NCI-H2171 treated with DMSO at 0.1 percent for 48 hours (cell line): Measurements from ENCODE around the gene B4GALT6.

Experiments
- DNase-seq: peaks from one replicate; lab custom pipeline; 2025; lab: John Stamatoyannopoulos, UW

Gene B4GALT6

DNA sequence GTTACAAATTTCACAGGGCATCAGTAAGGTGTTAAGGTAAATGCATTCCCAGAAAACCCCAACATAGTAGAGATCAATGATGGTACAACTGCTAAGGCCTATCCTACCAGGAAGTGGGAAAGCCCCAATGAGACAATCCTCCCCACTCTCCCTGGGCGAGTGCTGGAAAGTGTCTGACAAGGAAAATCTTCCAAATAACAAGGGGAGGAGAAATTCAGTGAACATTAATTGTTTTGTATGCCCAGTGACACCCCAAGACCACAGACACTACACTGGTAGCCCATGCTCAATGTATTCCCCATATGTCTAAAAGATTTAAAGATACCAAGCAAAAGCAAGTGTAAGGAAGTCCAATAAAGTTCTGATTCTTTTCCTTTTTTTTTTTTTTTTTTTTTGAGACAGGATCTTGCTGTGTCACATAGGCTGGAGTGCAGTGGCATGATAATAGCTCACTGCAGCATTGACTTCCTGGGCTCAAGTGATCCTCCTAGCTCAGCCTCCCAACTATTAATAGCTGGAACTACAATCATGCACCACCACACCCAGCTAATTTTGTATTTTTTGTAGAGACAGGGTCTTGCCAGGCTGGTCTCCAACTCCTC lies 24.7 kb downstream of the B4GALT6 start:
- no peak for DNase-seq

DNA sequence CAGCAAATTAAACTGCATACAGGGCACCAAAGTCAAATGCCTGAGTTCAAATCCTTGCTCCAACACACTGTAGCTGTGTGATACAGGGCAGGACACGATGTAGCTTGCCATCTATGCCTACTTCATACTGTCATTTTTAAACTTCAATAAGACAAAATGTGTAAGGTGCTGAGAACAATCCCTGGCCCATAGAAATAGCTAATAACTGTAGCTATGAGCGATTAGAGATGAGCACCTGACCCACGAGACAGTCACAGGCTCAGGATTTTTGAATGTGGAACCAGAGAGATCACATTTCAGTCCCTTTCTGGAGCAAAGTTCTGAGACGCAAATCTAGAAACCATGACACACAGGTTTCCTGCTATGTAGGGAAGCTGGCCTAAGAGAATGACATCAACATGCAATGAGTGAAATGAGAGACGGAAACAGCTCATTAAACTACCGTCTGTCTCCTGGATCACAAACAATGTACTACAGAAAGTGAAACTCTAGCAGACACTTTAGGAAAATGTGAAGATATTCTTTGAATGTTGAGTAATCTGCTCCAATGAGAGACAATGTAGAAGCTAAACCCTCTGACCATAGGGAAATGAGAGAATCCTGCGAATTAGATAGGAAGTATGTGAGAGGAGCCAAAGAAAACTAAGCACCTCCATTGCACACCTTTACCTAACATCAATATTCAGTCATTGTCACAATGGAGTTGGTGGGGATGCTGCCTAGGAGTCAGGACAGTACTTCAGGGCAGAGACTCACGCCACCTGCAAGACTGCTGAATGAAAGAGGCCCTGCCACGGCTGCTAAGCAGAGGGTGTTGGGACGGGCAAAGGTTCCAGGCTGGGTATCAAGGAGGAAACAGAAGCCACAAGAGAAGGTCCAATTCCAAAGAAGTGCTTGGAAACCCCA lies 25.5 kb downstream of the B4GALT6 start:
- DNase-seq = peak; percentile 77

DNA sequence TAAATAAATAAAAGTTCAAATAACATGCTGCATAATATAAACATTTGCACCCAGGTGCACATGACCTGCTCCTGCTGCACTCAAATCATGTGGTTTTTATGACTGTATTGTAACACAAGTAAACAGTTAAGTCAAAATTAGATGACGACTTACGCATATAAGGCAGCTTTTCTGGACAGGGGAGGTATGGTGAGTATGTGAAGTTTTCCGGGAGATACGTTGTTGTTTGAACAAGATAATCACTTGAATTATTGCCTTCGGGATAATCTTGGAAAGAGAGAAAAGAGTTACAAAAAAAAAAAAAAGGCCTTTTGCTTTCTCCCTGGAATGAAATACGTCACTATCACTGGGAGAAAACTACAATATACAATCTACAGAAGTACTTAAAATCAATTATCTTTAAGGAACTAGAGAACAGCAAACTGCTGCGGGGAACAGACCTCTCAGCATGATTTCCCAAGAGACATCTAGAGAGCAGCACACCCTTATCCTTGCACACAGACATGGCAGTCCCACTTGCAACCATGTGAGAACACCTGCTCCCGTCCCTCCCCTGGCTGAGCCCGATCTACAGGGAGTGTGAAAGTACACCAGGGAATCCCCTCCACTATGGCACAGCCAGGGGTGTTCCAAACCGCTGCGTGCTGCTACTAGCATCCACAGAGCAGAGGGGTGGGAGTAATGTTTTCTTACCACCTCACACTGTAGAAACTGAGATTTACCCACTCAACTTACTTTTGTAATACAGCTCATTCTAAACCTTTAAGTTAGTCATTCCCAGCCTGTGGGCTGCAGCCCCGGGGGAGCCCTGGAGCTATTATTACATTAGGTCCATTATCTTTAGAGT lies 26.3 kb downstream of the B4GALT6 start:
- DNase-seq = peak; percentile 95

DNA sequence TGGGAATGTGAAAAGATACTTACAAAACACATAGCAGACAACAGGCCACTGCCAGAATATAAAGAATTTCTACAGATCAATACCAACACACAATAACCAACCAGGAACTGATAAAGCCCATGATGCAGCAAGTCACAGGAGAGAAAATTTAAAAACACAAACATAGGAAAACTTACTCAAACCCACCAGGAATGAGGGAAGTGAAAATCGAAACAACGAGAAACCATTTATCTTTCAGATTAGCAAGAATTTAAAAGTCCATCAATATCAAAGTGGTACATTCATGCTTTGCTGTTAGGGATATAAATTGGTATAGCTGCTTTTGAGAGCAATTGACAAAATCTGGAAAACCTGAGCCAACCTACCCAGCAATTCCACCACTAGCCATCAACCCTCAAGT lies 27.6 kb downstream of the B4GALT6 start:
- no peak for DNase-seq

DNA sequence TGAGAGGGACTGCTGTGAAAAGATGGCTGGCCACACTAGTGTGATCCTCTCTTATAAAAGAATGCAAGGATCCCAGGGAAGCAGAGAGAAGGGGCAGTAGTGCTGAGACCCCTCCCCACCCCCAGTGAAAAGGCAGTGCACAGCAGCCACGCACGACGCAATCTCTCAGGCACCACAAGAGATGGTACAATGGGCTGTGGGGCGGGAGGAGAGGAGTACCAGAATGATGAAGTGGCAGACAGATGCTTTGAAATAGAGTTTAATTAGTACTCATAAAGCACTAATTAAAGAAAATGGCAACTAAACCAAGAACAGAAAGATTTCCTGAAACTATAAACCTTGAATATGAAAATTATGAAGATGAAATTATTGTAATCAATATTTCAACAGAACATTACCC lies 29.0 kb downstream of the B4GALT6 start:
- DNase-seq = no peak

DNA sequence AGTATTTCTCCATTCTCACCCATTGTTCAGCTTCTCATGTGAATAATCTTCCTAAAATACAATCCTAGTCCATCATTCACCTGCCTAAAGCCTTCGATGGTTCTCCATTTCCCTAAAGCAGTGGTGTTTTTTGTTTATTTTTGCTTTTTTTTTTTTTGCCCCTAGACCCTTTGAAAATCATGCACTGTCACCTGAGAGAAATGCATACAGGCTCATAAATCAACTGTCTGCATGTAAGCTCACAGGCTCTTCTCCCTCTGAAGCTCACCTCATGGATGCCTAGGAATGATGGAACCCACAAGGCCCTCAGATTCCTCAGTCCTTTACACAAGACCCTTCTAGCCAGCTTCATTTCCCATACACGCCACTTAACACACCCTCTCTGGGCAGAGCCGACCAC lies 31.5 kb downstream of the B4GALT6 start:
- DNase-seq = no peak

DNA sequence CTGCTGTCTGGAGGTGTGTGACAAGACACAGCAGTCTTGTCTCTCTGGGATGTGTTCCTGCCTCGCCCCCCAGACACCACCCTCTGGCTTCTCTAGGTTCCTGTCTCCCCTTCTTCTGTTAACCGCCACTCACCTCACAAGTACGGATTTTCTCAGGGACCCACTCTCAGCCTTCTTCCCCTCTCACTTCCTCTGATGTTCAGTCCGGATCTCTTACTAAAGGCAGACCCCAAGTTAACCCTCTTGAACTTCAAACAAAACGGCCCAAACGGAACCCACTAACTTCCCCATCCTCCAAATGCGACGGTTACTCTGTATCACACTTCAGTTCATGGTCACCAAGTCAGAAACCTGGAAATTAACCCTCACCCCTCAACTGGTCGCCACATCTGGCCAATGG lies 32.0 kb downstream of the B4GALT6 start:
- DNase-seq = no peak

DNA sequence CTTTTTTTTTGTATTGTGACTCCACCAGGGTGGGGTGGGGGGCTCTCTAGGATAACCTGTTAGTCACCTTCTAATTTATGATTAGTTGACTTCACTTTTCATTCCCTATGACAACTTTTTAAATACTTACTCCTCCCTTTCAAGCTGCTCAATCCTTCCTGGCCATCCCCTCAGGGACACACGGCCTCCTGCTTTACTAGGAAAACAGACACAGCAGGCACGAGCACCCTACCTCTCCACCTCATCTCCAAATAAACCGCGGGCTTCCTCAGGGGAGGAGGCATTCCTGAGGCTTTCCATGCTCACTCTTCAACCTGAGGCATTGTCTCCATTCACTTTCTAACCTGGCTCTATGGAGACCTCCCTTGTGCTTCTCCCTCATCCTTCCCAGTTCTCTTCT lies 33.0 kb downstream of the B4GALT6 start:
- DNase-seq = no peak

DNA sequence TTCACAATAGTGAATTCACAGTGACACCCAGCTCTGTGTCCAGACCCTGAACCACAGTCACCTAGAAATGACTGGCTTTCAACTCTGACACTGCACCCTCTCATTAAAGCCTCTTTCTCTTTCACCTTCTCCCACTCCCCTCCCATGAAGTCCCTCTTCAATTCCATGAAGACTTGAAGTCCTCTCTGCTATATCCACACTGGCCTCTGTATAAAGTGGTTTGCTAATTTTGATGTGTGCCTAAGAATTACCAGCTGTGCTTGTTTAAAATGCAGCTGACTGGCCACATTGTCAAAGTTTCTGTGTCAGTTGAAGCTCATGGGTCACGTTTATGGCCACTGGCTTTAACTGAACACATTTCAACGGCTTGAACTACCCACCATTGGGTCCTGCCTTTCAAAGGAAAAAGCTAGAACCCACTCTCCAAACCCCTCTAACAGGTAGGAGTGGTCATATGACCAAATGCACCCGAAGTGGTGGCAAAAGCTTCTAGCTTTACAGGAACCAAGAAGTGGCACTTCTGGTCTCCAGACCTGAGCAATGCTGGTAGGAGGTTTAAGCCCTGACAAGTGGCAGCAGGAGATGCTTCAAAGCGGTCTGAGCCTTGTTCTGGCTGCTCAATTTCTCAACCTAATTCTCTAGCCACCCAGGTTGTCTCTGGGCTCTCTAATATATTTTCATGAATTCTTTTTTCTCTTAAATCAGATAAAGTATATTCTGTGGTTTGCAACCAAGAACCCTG lies 34.2 kb downstream of the B4GALT6 start:
- DNase-seq = no peak

DNA sequence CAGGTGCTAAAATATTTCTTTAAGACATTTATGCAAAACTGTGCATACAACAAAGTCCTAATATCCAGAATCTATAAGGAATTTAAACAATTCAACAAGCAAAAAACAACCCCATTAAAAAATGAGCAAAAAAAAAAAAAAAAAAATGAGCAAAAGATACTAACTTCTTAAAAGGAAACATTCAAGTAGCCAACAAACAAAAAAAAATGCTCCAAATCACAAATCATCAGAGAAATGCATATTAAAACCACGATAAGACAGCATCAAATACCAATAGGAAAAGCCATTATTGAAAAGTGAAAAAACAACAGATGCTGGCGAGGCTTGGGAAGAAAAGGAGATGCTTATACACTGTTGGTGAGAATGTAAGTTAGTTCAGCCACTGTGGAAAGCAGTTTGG lies 34.9 kb downstream of the B4GALT6 start:
- no peak for DNase-seq

DNA sequence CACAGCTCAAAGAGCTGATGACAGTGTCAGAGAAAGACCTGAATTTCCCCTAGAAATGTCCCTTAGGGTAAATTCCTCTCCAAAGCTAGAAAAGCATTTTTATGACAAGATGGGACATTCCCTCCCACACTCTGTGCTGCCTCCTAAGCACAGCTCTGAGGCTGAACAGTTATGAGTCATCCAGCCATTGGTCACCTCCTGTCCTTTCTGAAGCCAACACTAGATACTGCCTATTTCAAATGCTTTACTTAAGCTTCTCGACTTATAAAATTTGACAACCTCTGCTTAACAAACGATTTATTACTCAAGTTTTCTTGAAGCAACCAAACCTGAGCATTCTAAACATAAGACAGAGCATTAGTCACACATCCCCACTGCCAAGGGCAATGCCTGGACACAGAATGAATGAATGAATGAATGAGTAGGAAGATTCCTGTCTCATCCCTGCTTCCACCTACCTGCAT lies 35.4 kb downstream of the B4GALT6 start:
- no peak for DNase-seq

DNA sequence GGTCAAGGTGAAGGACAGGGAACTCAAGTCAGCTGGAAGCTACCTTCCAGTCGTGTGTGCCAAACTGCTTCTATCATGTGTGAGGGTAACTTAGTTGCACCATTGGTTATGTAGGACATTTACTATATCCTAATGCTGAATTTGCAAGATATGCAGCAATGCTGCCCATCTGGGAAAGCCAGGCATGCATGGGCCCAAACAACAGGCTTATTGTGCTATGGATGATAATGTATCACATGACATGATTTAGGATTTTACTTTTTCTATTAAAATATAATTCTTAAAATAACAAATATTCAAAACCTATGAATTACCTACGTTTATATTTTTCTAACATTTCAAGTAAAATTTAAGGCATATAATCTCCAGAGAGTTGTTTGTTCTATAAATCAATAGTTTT lies 35.9 kb downstream of the B4GALT6 start:
- DNase-seq = no peak

DNA sequence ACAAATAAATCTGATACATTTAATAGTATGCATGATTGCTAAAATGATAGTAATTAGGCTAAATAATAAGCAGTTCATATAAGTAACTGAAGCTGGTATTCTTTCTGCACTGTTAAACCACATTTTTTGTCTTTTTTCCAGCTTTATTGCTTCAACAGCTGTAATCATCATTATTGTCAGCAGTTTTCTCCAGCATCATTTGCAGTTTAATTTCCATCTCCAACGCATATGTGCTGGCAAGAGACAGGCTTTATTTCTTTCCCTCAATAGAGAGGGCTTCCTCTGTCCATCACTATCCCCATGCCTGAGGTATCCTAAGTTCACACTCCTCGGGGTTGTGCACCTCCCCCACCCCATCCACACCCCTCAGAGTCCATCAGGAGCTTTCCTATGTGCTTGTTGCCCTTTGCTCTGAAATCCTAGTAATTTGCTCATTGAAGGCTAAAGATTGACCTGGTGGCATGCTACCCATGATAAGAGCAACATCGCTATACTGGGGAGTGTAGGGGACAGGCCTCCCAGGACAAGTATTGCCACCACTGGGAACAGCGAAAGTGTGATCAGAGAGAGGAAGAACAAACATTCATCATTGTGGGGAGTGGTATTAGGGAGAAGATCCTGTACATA lies 37.1 kb downstream of the B4GALT6 start:
- no peak for DNase-seq

DNA sequence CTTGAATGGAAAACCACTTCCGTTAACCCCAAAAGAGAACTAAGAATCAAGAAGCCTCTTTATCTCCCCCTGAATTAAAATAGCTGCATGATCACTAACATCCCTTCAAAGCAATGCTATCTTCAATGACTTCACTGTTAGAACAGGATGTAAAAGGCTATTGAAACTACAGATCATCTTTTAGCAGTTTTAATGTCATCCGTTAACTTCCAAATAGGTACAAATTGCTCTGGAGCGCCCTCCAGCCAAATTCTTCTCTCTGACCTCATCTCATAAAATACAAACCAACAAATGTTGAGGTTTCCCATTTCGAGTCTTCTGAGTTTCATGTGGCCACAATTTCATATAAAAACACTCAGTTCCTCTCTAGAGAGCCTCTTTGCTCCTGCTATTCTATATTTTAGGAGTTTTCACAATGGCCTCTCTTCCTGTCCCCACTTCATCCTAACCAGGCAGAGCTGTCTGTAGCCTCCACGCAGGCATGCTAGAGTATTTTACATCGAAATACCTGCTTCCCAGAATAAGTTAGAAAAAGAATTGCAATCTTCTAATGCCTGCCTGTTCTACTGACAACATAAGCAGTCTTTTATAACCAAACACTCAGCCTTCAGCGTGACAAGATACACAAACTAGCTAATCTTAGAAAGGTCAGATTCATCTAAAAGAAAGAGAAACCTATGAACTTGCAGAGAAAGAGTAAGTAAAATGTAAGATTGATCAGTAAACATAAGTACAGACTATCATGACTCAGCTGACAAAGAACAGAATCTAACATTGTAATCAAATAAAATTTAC lies 37.9 kb downstream of the B4GALT6 start:
- no peak for DNase-seq

DNA sequence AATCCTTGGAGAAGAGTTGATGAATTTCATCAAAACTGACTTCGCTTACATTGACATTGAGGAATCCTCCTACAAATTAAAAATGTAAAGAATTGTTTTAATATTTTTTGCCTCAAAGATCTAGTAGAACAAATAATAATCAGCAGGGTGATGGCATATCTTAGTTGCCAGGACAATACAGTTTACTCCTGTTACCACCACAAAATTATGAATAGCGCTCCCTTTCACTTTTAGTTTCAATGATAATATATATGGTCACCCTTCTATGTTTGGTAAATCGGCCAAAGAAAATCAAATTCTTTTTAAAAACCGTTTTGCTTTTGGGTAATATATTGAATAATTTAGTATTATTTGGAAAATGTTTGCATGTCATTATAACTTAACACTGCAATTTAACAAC lies 39.0 kb downstream of the B4GALT6 start:
- no peak for DNase-seq

DNA sequence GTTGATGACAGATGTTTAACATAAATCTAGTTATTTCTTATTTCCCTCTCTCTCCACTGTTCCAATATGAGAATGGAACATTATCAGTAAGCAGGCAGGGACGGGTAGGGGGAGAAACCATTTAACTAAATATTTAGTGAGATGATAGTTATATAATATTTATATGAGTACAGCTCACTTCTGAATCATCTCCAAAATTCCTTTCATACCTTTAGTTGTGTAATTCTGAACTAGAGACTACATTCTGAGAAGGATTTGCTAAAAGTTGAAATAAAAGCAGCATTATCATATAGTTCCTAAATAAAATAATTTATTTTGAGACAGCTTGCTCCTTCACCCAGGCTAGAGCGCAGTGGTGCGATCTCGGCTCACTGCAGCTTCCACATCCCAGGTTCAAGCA lies 41.4 kb downstream of the B4GALT6 start:
- no peak for DNase-seq

DNA sequence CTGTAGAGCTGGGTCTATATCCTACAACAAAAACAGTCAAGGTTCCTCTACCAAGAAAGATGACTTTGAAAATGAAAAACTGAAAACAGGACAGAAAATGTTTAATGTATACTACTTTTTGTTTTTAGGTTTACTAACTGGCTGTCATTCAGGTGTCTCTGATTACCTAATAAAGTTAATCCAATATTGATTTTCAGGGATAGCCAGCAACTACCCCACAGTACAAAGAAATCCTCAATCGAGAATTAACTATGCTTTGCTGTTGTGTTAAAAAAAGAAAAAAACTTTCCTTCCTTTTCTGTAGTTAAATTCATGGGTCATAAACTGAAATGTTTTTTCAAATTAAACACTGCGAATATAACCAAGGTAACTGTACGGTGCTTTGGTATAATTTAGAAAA lies 46.9 kb downstream of the B4GALT6 start:
- DNase-seq = no peak

DNA sequence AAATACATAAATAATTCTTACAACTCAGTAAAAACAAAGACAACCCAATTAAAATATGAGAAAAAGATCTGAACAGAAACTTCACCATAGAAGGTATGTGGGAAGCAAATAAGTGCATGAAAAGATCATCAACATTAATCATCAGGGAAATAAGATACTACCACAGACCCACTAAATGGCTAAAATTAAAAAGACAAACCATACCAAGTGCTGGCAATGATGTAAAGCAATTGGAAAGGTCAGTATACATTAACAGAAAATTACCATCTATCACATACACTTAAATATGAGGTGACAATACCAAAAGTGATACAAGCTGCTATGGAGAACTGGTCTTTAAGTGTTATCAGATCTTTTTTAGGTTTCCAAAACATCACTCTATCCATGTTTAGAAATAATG lies 48.0 kb downstream of the B4GALT6 start:
- DNase-seq = no peak

DNA sequence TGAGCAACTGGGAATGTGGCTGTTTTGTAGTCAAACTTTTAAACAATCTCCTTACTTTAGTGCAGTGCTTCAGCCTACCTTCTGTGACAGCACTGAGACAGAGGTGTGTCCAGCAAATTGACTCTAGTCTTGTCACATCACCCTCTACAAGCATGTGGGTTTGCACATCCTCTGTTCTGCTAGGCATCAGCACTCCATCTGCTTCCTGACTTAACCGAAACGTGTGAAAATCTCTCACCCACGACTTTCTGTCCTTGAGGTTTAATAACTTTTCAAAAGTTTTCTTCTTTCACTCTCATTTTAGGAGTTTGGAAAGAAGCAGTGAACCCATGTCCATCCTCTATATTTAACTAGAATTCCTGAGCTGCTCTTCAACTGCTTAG lies 50.1 kb downstream of the B4GALT6 start:
- no peak for DNase-seq
